Measurements from ENCODE around the gene P4HA2. TPM values are rescaled to one million over a fixed set of nuclear protein-coding genes. Genes with fewer than 3 reads are reported as not detected.
"Not testable (repeated sequence)": the region's sequence is repeated elsewhere in the genome, so short reads cannot be mapped to it uniquely, and the experiment has no call there.

Gene P4HA2
- total and polyA plus RNA-seq, 3 donors from 2014 or later: 20.4 to 25.4 (median 22.8) TPM

DNA sequence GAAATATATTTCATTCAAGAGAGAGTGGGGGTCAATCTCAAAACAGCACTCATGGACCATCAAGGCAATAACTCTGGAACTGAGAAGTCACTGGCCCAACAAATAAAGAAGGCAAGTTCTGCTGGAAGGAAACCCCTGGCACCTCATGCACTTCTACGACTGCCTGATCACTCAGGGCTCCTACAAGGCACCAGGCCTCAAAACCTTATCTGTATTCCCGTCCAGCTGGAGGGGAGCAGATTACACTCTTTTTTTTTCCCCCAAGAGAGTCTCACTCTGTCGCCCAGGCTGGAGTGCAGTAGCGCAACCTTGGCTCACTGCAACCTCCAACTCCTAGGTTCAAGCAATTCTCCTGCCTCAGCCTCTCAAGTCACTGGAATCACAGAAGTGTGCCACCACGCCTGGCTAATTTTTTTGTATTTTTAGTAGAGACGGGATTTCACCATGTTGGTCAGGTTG lies 49.9 kb downstream of the P4HA2 start:
- DNase-seq: no peak
- intact Hi-C loops (cut with DNase I; ENCODE audit: low total_unique reads): no loop called here
- Histone ChIP-seq H3K4me1 (no peaks in the 10 kb centered on the region), H3K4me3 (no peak overlapping the region), H3K27me3 (no peaks in the 10 kb centered on the region), H3K36me3 (ENCODE audit: low read depth, missing control alignments) (no peaks in the 10 kb centered on the region), H3K27ac (no peak overlapping the region), H3K9me3 (no peaks in the 10 kb centered on the region)
- TF ChIP-seq, protein P1, sequence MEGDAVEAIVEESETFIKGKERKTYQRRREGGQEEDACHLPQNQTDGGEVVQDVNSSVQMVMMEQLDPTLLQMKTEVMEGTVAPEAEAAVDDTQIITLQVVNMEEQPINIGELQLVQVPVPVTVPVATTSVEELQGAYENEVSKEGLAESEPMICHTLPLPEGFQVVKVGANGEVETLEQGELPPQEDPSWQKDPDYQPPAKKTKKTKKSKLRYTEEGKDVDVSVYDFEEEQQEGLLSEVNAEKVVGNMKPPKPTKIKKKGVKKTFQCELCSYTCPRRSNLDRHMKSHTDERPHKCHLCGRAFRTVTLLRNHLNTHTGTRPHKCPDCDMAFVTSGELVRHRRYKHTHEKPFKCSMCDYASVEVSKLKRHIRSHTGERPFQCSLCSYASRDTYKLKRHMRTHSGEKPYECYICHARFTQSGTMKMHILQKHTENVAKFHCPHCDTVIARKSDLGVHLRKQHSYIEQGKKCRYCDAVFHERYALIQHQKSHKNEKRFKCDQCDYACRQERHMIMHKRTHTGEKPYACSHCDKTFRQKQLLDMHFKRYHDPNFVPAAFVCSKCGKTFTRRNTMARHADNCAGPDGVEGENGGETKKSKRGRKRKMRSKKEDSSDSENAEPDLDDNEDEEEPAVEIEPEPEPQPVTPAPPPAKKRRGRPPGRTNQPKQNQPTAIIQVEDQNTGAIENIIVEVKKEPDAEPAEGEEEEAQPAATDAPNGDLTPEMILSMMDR (IDR thresholded peaks at IDR 0.05): no peak
- TF ChIP-seq POLR2A (IDR thresholded peaks at IDR 0.05): no peak
- WGBS, 2 donors: 87 to 89% methylated on average over 6 of the region's 6 CpGs

DNA sequence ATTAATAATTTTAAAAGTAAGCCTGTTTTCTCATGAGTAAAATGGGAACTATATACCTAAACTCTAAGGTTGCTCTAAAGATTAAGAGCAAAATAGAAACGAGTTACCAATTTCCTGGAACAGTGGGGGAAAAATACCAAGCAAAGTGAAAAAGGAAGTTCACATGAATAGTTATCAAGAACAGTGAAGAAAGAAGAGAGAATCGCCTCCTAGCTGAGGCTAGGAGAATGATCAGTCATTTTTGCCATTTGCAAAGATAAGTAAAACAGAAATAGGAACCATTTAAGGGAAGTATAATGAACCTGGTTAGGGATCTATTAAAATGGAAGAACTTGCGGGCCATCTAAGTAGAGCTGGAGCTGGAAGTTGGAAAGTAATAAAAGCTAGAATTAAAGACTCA lies 50.7 kb downstream of the P4HA2 start:
- no peak for TF ChIP-seq POLR2A (IDR thresholded peaks at IDR 0.05)
- TF ChIP-seq, protein P1 (IDR thresholded peaks at IDR 0.05): no peak
- 62 to 63% methylated on average over 3 of the region's 3 CpGs for WGBS, 2 donors
- no peaks in the 10 kb centered on the region for H3K27me3 ChIP-seq
- DNase-seq: no peak
- H3K27ac ChIP-seq: no peak overlapping the region
- no peaks in the 10 kb centered on the region for H3K36me3 ChIP-seq (ENCODE audit: low read depth, missing control alignments)
- H3K4me3 ChIP-seq: no peak overlapping the region
- no peaks in the 10 kb centered on the region for H3K9me3 ChIP-seq
- H3K4me1 ChIP-seq: no peaks in the 10 kb centered on the region
- intact Hi-C loops (cut with DNase I; ENCODE audit: low total_unique reads): no loop called here

DNA sequence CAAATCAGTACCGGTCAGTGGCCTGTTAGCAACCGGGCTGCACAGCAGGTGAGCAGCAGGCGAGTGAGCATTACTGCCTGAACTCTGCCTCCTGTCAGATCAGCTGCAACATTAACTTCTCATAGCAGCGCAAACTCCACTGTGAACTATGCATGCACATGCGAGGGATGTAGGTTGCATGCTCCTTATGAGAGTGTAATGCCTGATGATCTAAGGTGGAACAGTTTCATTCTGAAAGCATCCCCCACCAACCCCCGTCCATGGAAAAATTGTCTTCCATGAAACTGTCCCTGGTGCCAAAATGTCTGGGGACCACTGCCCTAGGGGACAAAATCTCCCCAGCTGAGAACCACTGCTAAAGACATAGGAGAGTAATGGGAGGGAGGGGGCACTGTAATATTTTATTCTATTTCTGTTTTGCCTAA lies 51.1 kb downstream of the P4HA2 start:
- WGBS, 2 donors: 84 to 92% methylated on average over 6 of the region's 6 CpGs
- no peak for TF ChIP-seq POLR2A (IDR thresholded peaks at IDR 0.05)
- TF ChIP-seq, protein P1 (IDR thresholded peaks at IDR 0.05): no peak
- Histone ChIP-seq H3K27me3 (no peaks in the 10 kb centered on the region), H3K27ac (no peak overlapping the region), H3K9me3 (no peaks in the 10 kb centered on the region), H3K4me1 (no peaks in the 10 kb centered on the region), H3K36me3 (ENCODE audit: low read depth, missing control alignments) (no peaks in the 10 kb centered on the region), H3K4me3 (no peak overlapping the region)
- DNase-seq: no peak
- intact Hi-C loops (cut with DNase I; ENCODE audit: low total_unique reads): no loop called here

DNA sequence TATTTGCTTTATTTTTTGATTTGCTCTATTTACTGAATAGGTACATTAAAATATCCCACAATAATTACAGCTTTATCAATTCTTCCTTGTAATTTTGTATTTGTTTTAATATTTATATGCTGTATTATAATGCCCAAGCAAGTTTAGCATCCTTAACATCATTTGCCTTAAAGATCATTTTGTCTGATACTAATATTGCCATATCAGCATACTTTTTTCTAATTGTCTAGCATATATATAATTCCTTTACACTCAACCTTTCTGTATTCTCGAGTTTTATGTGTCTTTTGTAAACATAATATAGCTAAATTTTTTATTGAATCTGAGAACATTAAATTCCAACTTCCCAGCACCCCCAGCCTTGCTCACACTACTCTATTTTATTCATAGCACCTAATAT lies 64.7 kb downstream of the P4HA2 start:
- no peaks in the 10 kb centered on the region for H3K36me3 ChIP-seq (ENCODE audit: low read depth, missing control alignments)
- no peak overlapping the region for H3K27ac ChIP-seq
- intact Hi-C loops (cut with DNase I; ENCODE audit: low total_unique reads): no loop called here
- WGBS, 2 donors: 82 to 84% methylated on average over 1 of the region's 1 CpG
- DNase-seq: no peak
- no peaks in the 10 kb centered on the region for H3K4me1 ChIP-seq
- H3K4me3 ChIP-seq: no peak overlapping the region
- no peaks in the 10 kb centered on the region for H3K27me3 ChIP-seq
- no peak for TF ChIP-seq POLR2A (IDR thresholded peaks at IDR 0.05)
- TF ChIP-seq, protein P1 (IDR thresholded peaks at IDR 0.05): no peak
- H3K9me3 ChIP-seq: no peaks in the 10 kb centered on the region

DNA sequence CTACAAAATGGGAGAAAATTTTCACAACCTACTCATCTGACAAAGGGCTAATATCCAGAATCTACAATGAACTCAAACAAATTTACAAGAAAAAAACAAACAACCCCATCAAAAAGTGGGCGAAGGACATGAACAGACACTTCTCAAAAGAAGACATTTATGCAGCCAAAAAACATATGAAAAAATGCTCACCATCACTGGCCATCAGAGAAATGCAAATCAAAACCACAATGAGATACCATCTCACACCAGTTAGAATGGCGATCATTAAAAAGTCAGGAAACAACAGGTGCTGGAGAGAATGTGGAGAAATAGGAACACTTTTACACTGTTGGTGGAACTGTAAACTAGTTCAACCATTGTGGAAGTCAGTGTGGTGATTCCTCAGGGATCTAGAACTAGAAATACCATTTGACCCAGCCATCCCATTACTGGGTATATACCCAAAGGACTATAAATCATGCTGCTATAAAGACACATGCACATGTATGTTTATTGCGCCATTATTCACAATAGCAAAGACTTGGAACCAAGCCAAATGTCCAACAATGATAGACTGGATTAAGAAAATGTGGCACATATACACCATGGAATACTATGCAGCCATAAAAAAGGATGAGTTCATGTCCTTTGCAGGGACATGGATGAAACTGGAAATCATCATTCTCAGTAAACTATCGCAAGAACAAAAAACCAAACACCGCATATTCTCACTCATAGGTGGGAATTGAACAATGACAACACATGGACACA lies 65.9 kb downstream of the P4HA2 start:
- H3K36me3 ChIP-seq (ENCODE audit: low read depth, missing control alignments); H3K27me3 ChIP-seq; H3K9me3 ChIP-seq; intact Hi-C loops (cut with DNase I; ENCODE audit: low total_unique reads); H3K4me1 ChIP-seq; DNase-seq; H3K27ac ChIP-seq; H3K4me3 ChIP-seq: not testable (repeated sequence)
- 96 to 98% methylated on average over 4 of the region's 5 CpGs for whole genome bisulfite sequencing, 2 donors

Measured in testis (tissue), 3 donors.